ENCODE results near the gene TP53RK.

The TP53RK gene

DNA sequence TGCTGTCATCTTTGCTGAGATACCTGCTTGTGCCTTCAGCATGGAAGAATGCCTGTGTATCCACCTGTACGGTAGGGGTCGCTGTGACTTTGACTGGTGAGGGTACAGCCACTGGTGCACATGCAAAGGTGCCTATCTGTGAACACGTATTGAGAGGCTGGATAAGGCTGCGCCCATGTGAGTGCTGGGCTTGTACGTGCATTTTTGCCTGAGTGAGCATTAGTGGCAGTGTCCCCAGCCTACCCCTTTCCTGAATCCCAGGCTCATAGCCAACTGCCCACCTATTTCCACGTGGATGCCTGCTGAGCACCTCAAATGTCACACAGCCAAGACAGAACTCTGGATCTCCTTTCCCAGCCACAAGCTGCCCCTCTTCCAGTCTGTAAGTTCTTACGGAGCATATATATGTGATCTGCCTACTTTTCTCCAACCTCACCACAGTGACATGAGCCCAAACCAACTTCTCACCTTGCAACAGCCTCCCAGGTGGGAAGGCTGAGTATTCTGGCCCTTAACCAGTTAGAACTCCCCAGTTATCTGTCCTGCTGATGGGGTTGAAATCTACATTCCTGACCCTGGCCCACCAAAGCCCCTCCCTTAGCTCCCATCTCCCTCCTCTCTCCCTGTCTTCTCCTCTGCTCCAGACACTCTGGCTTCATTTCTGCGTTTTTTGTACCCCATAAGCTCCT lies 19.1 kb upstream of the TP53RK start:
- no peak for DNase-seq (ENCODE audit: low read depth in 3 of 3, low spot score in 1 of 3)

DNA sequence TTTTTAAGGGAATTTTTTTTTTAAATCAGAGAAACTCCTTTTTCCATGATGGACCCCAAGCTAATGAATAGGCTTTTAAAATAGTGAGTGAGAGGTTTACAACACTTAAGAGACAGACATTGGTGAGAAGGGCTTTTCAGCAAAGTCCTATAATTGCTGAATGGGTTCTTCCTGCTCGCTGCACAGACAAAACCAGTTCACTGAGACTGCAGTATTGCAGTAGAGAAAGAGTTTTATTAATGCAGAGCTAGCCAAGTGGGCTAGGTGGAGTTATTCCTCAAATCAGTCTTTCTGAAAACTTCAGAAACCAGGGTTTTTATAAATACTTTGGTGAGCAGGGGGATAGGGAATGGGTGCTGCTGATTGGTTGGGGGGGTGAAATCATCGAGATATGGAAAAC lies 17.0 kb upstream of the TP53RK start:
- no peak for DNase-seq (ENCODE audit: low read depth in 3 of 3, low spot score in 1 of 3)

DNA sequence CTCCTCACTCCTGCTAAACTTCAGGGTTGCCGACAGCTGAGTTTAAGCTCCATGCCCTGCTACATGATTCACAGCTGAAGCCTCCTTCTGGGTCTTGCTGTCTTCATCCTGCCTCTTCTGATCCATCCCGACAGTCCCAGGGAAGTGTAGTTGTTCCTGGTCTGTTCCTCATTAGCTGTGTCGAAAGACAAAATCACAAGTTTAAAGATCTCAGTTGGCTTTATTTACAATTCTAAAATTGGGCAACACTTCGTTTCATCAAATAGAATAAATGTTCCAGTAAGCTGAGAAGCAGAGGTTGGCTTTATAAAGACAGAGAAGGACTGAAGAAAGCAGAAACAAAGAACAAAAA lies 16.1 kb upstream of the TP53RK start:
- no peak for DNase-seq (ENCODE audit: low read depth in 3 of 3, low spot score in 1 of 3)

DNA sequence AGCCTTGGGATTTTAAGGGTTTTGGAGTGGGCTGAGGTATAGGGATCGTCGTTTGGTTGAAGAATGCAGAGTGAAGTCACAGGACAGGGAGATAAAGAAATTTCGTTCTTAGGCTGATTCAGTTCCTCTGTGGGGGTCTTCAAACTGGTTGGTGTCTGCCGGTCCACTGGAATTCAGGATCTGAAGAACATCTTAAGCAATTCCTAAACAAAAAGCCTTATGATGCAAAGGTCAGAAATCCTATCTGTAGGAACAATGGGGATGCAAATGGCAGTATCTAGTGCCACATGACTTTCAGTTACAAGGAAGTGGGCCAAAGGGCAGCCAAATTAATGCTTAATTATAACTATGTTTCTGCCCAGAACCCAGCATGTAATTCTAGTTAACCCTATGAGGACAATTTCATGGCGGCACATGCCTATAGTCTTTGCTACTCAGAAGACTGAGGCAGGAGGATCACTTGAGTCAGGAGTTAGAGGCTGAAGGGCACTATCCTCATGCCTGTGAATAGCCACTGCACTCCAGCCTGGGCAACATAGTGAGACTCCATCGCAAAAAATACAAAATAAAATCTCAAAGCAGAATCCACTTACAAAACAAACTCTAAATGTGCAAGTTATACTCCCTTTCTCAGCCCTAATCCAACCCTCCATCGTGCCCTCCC lies 15.6 kb upstream of the TP53RK start:
- no peak for DNase-seq (ENCODE audit: low read depth in 3 of 3, low spot score in 1 of 3)

GRCh38 chr20:46703435-46703834 lies 14.2 kb upstream of the TP53RK start:
- no peak for DNase-seq (ENCODE audit: low read depth in 3 of 3, low spot score in 1 of 3)

GRCh38 chr20:46702447-46703203 lies 13.4 kb upstream of the TP53RK start:
- DNase-seq (ENCODE audit: low read depth in 3 of 3, low spot score in 1 of 3), result no peak

- no peak for DNase-seq (ENCODE audit: low read depth in 3 of 3, low spot score in 1 of 3)
Observed at GRCh38 chr20:46701986-46702385, 12.7 kb upstream of the TP53RK start.

DNA sequence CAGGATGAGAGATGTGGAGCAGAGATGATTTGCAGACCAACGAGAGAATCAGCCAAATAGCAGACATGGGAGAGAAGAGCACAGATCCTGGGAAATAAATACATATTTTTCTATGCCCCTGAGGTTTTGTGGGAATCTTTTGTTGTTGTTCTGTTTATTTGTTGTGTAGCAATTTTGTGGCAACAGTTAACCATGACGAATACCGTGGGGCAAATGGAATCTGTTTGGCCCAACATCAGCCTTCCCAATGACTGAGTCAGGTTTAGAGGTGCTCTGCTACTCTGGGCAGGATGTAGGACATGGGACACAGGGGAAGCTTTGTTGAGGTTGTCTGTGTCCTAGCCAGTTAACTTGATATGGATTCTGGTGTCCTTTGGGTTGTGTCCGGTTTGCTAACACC lies 12.3 kb upstream of the TP53RK start:
- no peak for DNase-seq (ENCODE audit: low read depth in 3 of 3, low spot score in 1 of 3)

DNA sequence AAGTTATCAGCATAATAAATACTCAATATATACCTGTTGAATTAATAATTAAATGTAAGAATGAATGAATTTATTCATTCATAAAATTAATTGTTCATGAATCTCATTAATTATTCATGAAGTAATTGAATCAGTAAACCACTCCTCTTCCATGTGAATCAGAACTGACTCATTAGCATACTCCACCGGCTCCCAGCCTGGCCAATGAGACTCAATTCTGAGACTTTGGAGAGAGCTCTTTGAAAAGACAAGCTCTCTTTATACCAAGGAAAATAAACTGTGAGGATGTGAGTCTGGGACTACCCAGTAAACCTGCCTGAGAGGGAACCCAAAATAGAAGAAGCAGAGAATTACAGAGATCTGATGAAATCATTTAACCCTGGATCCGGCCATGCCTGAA lies 11.8 kb upstream of the TP53RK start:
- DNase-seq (ENCODE audit: low read depth in 3 of 3, low spot score in 1 of 3), result no peak

- no peak for DNase-seq (ENCODE audit: low read depth in 3 of 3, low spot score in 1 of 3)
Observed at GRCh38 chr20:46700481-46700880, 11.2 kb upstream of the TP53RK start.

DNA sequence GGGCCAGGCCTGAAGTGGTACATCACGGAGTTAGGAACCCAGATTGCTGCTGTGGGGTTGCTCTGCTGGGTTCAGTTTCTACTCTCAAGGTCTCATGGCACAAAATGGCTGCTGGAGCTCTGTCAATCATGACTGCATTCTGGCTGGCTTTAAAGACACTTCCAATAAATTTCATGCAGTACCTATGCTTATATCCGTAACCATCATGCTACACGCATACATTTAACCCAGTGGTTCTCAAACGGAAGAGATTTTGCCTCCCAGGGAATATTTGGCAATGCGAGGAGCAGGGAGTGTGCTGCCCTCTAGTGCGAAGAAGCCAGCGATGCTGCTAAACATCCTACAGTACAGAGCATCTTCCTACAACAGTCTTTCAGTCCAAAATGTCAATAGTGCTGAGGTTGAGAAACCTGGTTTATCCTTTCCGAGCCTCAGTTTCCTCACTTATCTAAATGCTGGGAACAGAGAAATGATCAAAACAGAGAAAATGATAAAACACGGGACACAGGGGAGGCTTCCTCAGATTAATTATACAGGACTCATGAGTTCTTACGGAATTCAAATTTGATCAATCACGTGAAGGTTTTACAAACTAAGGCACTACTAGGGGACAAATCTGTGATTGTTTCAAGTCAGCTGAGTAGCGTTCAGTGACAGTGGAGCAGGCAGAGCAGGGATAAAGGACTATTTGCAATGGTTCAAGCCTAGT lies 10.6 kb upstream of the TP53RK start:
- no peak for DNase-seq (ENCODE audit: low read depth in 3 of 3, low spot score in 1 of 3)

- DNase-seq (ENCODE audit: low read depth in 3 of 3, low spot score in 1 of 3), result no peak
Observed at GRCh38 chr20:46698788-46699187, 9.5 kb upstream of the TP53RK start.

GRCh38 chr20:46696791-46697279 lies 7.6 kb upstream of the TP53RK start:
- no peak for DNase-seq (ENCODE audit: low read depth in 3 of 3, low spot score in 1 of 3)

DNA sequence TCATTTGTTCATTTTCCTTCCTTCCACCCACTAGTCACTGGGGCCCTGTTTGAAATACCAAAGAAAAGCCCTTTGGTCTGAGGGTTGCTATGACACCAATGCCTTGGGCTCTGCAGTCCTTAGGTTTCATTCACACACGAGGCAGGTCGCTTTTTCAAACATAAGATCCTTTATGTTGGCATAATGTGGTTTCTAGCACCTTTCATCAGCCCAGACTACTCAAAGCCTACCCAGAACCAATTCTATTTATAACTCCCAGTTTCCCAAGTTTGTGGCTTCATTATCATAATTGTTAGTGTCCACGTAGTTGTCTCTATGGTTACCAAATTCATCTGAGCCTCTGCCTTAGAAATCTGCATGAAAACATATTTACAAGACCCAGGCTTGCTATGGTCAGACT lies 6.6 kb upstream of the TP53RK start:
- DNase-seq (ENCODE audit: low read depth in 3 of 3, low spot score in 1 of 3), result no peak

- no peak for DNase-seq (ENCODE audit: low read depth in 3 of 3, low spot score in 1 of 3)
Observed at GRCh38 chr20:46694484-46694883, 5.2 kb upstream of the TP53RK start.

- no peak for DNase-seq (ENCODE audit: low read depth in 3 of 3, low spot score in 1 of 3)
Observed at GRCh38 chr20:46691196-46691595, 2.0 kb upstream of the TP53RK start.

- DNase-seq (ENCODE audit: low read depth in 3 of 3, low spot score in 1 of 3), result no peak
Observed at GRCh38 chr20:46690219-46691106, 1.2 kb upstream of the TP53RK start.

DNA sequence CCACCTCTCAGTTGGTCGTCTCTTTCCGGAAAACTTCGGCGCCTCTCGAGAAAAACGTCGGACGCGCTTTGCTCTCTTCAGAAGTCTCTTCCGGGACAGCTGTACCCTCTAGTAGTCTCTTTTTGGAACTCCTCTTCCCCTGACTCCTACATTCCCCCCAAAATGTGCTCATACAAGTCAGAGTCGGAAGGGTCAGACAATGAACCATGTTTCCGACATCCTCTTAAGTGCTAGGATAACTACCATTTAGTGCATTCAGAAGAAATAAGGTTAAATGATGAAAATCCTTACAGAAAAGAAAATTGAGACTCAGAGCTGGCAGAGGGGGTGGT lies 476 bp upstream of the TP53RK start:
- DNase-seq (ENCODE audit: low read depth in 3 of 3, low spot score in 1 of 3), result no peak

GRCh38 chr20:46688151-46689081 lies 828 bp downstream of the TP53RK start:
- DNase-seq (ENCODE audit: low read depth in 3 of 3, low spot score in 1 of 3), result no peak

Data from stimulated activated CD4-positive, alpha-beta T cell treated with anti-CD3 and anti-CD28 coated beads, TNF-alpha, amount 100 ng/mL, for 1 hour (primary cell).